AG08396 (cell line): ENCODE data around the gene TUBB2B.
"Not testable (repeated sequence)": the region's sequence is repeated elsewhere in the genome, so short reads cannot be mapped to it uniquely, and the experiment has no call there.

Experiments used
- DNase-seq: peaks from one replicate; pipeline ENCODE4 v3.0.0; 2012; ENCODE audit warnings: low spot score, mixed read lengths

TUBB2B gene

GRCh38 chr6:3209114-3210023, 18.1 kb downstream of the TUBB2B start:
- peak; percentile 63 for DNase-seq

- DNase-seq, result no peak
Observed at GRCh38 chr6:3208775-3209113, 18.7 kb downstream of the TUBB2B start.

- DNase-seq, result peak; percentile 83
Observed at GRCh38 chr6:3208098-3208774, 19.2 kb downstream of the TUBB2B start.

GRCh38 chr6:3206339-3207015, 21.0 kb downstream of the TUBB2B start:
- DNase-seq, result no peak

GRCh38 chr6:3205913-3206312, 21.5 kb downstream of the TUBB2B start:
- DNase-seq, result no peak

GRCh38 chr6:3204921-3205320, 22.5 kb downstream of the TUBB2B start:
- no peak for DNase-seq

GRCh38 chr6:3202999-3203696, 24.3 kb downstream of the TUBB2B start:
- peak; percentile 38 for DNase-seq

- DNase-seq, result no peak
Observed at GRCh38 chr6:3201388-3201787, 26.1 kb downstream of the TUBB2B start.

- no peak for DNase-seq
Observed at GRCh38 chr6:3200682-3201081, 26.8 kb downstream of the TUBB2B start.

GRCh38 chr6:3199382-3199781, 28.1 kb downstream of the TUBB2B start:
- no peak for DNase-seq

GRCh38 chr6:3197734-3198133, 29.7 kb downstream of the TUBB2B start:
- DNase-seq, result not testable (repeated sequence)

GRCh38 chr6:3196770-3197169, 30.7 kb downstream of the TUBB2B start:
- no peak for DNase-seq

- DNase-seq, result no peak
Observed at GRCh38 chr6:3195695-3196497, 31.6 kb downstream of the TUBB2B start.

GRCh38 chr6:3195420-3195694, 32.1 kb downstream of the TUBB2B start:
- DNase-seq, result no peak

- no peak for DNase-seq
Observed at GRCh38 chr6:3194535-3195419, 32.7 kb downstream of the TUBB2B start.

GRCh38 chr6:3193102-3193849, 34.2 kb downstream of the TUBB2B start:
- no peak for DNase-seq

- no peak for DNase-seq
Observed at GRCh38 chr6:3190779-3191178, 36.7 kb downstream of the TUBB2B start.

- DNase-seq, result no peak
Observed at GRCh38 chr6:3190056-3190455, 37.4 kb downstream of the TUBB2B start.

GRCh38 chr6:3189192-3189591, 38.3 kb downstream of the TUBB2B start:
- DNase-seq, result not testable (repeated sequence)

- DNase-seq, result no peak
Observed at GRCh38 chr6:3188262-3188661, 39.2 kb downstream of the TUBB2B start.
